NCI-H1092 treated with DMSO at 0.1 percent for 48 hours (cell line): ENCODE measurements around the gene BMP3.
"Not testable (repeated sequence)": the region's sequence is repeated elsewhere in the genome, so short reads cannot be mapped to it uniquely, and the experiment has no call there.

Experiments used
- DNase-seq: peaks from one replicate; lab custom pipeline; 2025; lab: John Stamatoyannopoulos, UW

BMP3 gene

DNA sequence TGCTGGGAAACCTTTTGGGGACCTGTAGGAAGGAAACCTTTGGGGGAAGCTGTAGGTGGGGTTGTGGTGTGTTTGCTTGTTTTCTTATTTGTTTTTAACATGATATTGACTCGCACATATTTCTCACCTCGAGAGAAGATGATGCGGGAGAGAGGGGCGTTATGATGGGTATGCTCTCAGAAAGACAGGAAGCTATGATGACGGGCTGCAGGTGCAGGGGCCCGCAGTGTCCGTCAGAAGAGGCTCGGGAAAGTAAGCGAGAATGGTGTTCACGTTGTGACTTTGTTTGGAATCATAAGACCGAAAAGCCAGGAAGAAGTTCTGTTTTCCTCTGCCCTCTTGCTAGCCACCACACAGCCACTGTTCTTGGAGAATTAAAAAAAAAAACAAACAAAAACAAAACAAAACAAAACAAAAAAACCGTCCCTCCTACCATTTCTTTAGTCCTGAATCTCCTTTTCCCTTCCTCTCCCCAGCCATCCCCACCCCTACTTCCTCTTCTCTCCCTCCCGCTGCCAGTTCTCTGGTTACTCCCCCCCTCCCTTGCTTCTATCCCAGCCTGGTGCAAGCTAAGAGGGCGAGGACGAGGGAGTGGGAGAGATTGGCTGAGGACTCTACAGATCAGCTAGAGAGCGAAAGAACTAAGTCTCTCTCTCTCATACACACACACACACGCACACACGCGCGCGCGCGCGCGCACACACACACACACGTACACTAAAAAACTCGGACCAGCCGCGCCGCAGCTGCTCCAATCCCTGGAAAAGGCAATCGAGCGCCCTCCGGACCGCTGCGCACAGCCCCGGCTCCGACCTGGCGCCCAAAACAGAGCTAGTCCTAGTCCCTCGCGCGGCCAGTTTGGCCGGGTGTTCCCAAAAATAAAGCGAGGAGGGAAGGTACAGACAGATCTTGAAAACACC, at the start of gene BMP3:
Gene BMP3 (plus strand): TSS at position 648 of the 920 bp plus-strand sequence. CDS start 577 bp downstream, outside the sequence.
- no peak for DNase-seq

GRCh38 chr4:80986011-80986410, 44.5 kb upstream of the BMP3 start:
- no peak for DNase-seq

DNA sequence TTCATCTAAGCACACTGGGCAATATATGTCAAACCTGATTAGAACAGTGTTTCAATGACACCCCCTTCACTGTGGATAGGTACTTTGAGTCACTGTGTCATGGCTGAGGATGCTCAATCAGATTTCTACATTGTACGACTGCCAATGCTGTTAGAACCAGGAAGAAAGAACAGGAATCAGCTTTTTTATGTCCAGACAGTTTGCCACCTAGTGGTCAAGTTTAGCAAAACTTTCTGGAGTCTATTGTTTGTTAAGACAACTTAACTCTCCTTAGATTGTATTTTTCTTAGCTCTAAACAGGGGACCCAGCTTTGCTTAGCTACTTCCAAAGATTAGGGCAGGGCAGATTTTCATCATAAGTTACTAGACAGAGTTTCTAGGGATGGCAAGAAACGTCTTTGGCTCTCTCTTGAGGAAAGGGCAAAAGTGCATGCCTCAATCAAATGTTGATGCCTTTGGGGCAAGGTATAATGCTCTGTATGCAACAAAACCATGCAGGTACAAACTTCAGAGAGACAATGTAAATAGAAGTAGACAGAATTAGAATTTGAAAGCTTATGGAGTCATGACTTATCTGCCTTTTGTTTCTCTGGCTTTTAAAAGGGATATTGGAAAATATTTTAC, 40.5 kb upstream of the BMP3 start:
- peak; percentile 28 for DNase-seq

DNA sequence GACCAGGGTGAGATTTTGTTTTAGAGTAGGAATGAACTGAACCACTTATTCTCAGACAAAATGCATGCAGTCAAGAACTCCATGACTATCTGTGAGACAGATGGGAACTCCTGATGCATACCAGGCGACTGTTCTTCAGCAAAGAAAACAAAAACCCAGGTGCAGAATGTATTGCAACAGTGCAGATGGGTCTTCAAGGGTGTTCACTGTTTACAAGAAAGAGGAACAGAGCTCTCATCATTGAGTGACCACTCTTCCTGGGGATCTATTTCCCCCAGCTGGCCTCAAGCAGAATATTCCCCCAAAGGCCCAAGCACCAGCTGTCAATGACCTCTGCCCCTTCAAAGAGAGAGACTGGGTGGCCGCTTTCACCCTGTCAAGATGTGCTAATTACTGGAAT, 39.7 kb upstream of the BMP3 start:
- no peak for DNase-seq

DNA sequence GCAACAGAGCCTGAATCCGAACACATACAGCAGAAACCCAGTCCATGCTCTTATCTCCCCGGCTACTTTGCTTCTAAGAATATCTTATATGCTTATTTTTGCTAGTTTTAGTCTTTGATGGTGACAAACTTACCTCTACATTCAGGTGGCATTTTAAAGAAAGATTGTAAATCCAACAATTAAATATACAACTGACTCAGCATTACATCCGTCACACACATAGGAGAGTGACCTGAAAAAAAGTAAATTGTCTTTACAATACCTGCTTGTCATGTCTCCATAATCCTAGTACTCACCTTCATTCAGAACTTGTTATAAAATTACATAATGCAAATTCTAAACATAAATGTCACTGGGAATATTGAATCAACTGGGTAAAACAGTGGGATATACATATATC, 30.6 kb upstream of the BMP3 start:
- DNase-seq: no peak

- DNase-seq: no peak
Measured at GRCh38 chr4:81003597-81004111, 26.9 kb upstream of the BMP3 start.

DNA sequence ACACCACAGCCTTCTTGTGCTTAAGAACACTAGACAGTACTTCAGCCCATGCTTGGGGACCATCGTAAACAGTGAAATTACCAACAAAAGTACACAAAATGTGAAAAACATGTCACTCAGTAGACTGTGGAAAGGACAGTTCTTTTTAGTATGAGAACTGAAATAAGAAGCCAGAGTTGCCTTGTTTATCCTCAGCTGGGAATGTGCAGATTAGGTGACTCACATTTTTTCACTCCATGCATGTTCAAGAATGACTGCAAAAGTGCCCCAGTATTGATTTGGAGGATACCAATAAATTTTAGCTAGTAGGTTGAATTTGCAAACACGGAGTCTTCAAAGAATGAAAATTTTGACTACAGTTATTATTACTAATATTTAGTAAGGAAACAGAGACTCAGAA, 23.1 kb upstream of the BMP3 start:
- DNase-seq: no peak

DNA sequence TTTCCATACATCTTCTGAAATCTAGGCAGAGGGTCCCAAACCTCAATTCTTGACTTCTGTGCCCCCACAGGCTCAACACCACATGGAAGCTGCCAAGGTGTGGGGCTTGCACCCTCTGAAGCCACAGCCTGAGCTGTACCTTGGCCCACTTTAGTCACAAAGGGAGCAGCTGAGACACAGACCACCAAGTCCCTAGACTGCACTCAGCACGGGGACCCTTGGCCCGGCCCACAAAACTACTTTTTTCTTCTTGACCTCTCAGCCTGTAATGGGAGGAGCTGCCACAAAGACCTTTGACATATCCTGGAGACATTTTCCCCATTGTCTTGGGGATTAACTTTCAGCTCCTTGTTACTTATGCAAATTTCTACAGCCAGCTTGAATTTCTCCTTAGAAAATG, 13.9 kb upstream of the BMP3 start:
- not testable (repeated sequence) for DNase-seq

GRCh38 chr4:81019006-81019405, 11.5 kb upstream of the BMP3 start:
- DNase-seq: no peak

- DNase-seq: no peak
Measured at GRCh38 chr4:81021142-81021944, 9.2 kb upstream of the BMP3 start.

GRCh38 chr4:81021981-81022380, 8.5 kb upstream of the BMP3 start:
- DNase-seq: no peak

DNA sequence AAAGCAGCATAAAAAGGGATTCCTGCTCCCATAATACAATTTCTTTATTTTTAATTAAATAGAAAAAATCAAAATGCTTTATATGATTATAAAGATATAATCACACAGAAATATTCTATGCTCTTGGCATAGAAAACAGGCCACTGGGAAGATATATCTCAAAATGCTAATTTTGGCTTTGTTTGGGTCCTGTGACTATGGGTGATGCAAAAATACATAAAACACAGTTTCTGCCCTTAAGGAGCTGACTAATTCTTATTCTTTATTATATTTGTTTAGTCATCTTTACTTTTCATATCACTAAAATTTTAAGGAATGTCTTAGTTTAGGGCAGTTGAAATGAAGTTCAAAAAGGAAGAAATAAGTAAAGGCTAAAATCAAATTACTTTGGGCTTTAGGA, 7.0 kb upstream of the BMP3 start:
- DNase-seq: no peak

- no peak for DNase-seq
Measured at GRCh38 chr4:81030981-81031791, 678 bp downstream of the BMP3 start.

DNA sequence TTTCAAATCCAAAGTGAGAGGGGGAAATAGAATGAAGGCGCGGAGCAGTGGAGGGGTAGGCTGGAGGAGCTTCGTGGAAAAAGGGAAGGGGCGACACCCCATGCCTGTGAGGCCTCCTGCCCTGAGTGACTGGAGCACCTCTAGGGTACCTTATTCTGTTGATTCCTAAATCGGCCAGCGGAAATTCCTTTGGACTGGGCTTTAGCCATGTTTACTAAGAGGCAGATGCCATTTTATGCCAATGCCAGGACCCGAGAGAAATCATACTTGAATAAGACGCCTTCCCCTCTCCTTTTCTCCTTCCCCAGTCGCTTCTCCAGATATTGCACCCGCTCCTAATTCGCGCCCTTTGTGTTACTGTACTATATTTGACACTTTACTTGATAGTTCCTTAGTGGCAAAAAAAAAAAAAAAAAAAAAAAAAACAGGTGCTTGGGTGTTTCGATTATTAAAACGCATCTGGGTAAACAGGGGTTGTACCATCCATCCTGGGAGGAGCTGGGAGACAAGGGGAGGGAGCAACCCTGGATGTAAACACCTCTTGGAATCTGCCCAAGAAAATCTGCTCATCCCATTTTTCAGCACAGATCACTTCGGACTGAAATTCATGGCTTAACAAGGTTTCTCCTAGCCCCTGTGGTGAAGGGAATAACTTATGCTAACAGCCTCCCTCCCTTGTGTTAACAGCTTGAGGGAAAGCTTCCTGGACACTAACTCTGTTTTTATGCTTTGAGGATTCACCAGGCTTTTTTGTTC, 1.5 kb downstream of the BMP3 start:
- no peak for DNase-seq

- DNase-seq: no peak
Measured at GRCh38 chr4:81032771-81033684, 2.5 kb downstream of the BMP3 start.

DNA sequence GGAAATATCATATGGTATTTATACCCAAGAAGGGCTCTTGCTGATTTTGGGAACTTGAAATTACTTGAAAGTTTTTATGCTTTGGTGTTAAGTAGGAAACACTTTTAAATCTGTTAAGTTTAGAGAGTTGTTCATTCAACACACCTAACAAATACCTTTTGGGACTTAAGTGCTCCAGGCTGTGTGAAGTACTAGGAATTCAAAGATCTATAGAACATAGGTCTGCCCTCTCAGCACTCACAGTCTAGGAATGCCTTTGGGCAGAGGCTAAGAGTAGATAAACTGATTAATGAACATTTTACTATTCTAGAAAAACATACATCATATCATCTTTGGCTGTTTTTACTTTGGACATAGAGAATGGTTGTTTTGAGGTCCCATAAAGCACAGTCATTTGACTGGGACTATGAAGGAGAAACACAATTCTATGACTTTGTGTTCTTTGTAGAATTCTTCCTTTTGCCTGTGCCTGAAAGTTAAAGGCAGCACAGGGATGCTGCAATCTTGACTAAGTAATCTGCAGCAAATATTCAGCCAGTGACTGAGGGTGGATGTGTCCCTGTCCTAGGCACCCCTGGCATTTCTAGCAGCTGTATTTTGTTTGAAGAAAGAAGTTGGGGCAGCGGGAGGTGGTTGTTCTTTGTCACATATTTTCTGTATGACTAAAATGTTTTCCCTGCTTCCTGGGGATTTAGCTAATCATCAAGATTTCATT, 8.3 kb downstream of the BMP3 start:
- no peak for DNase-seq

GRCh38 chr4:81039351-81039972, 9.0 kb downstream of the BMP3 start:
- DNase-seq: no peak

GRCh38 chr4:81040012-81040659, 9.6 kb downstream of the BMP3 start:
- peak; percentile 49 for DNase-seq
